Neuronal stem cell (in vitro differentiated cells): Measurements from ENCODE around the gene CLTRN.

Experiments
- DNase-seq: peaks from one replicate; pipeline ENCODE4 v3.0.0-alpha.2; 2013; ENCODE audit warnings: low spot score
- H2AFZ ChIP-seq: one replicate; pipeline ENCODE4 v1.6.1; 2013; ENCODE audit warnings: mild to moderate bottlenecking, low read length, inconsistent platforms
- H2AK5ac ChIP-seq: 2 replicates; pipeline ENCODE4 v1.6.1; 2013; ENCODE audit warnings: low read depth, mild to moderate bottlenecking, inconsistent platforms, low read length, moderate library complexity, mixed read lengths
- H2BK120ac ChIP-seq: 2 replicates; pipeline ENCODE4 v1.6.1; 2013; ENCODE audit warnings: low read depth, mild to moderate bottlenecking, inconsistent platforms, low read length, moderate library complexity, mixed read lengths
- H2BK12ac ChIP-seq: one replicate; pipeline ENCODE4 v1.6.1; 2013; ENCODE audit warnings: low read length, inconsistent platforms
- H2BK15ac ChIP-seq: 2 replicates; pipeline ENCODE4 v1.6.1; 2013; ENCODE audit warnings: mild to moderate bottlenecking, low read length, inconsistent platforms, mixed read lengths
- H2BK5ac ChIP-seq: one replicate; pipeline ENCODE4 v1.6.1; 2013; ENCODE audit warnings: inconsistent platforms, mild to moderate bottlenecking, low read length, moderate library complexity
- H3K14ac ChIP-seq: one replicate; pipeline ENCODE4 v1.6.1; 2013; ENCODE audit warnings: low read length, inconsistent platforms
- H3K18ac ChIP-seq: 2 replicates; pipeline ENCODE4 v1.6.1; 2013; ENCODE audit warnings: low read length, inconsistent platforms
- H3K23ac ChIP-seq: 2 replicates; pipeline ENCODE4 v1.6.1; 2013; ENCODE audit warnings: low read depth, mild to moderate bottlenecking, mixed read lengths, low read length, inconsistent platforms; ENCODE audit not compliant: poor library complexity
- H3K27ac ChIP-seq: replicated peaks from 3 replicates; pipeline ENCODE4 v1.5.1; 2013; ENCODE audit warnings: low read length, inconsistent platforms
- H3K27me3 ChIP-seq, 3 experiments: 2 replicates each; pipeline ENCODE4 v1.6.1; 2013; ENCODE audit warnings: low read length in 3 of 3, mild to moderate bottlenecking in 2 of 3, inconsistent platforms in 1 of 3, low read depth in 1 of 3, mixed read lengths in 1 of 3, moderate library complexity in 1 of 3; ENCODE audit not compliant: control insufficient read depth in 3 of 3, insufficient read depth in 3 of 3
- H3K36me3 ChIP-seq, 2 donors: replicated peaks in 1 of 2; 2 replicates each; pipeline ENCODE4 v1.6.1; 2013; ENCODE audit warnings: low read length in 2 of 2; ENCODE audit not compliant: control insufficient read depth in 2 of 2, insufficient read depth in 2 of 2
- H3K4ac ChIP-seq: 2 replicates; pipeline ENCODE4 v1.6.1; 2013; ENCODE audit warnings: inconsistent platforms, mild to moderate bottlenecking, low read length, moderate library complexity
- H3K4me1 ChIP-seq, 2 donors: 1 replicate in 1 of 2; 2 replicates in 1 of 2; pipeline ENCODE4 v1.6.1; 2013; ENCODE audit warnings: low read length in 2 of 2, low read depth in 1 of 2; ENCODE audit not compliant: control insufficient read depth in 2 of 2, insufficient read depth in 1 of 2
- H3K4me2 ChIP-seq: one replicate; pipeline ENCODE4 v1.6.1; 2013; ENCODE audit warnings: mild to moderate bottlenecking, low read length, inconsistent platforms; ENCODE audit not compliant: insufficient read depth, poor library complexity, severe bottlenecking
- H3K4me3 ChIP-seq, 2 donors: 2 replicates each; pipeline ENCODE4 v1.5.1; 2013; ENCODE audit warnings: low read length in 2 of 2, mild to moderate bottlenecking in 2 of 2, inconsistent platforms in 1 of 2, moderate library complexity in 1 of 2
- H3K79me1 ChIP-seq: one replicate; pipeline ENCODE4 v1.6.1; 2013; ENCODE audit warnings: low read depth, mild to moderate bottlenecking, inconsistent platforms, low read length, moderate library complexity
- H3K9ac ChIP-seq: one replicate; pipeline ENCODE4 v1.6.1; 2013; ENCODE audit warnings: mild to moderate bottlenecking, low read depth, low read length, inconsistent platforms; ENCODE audit not compliant: poor library complexity
- H3K9me3 ChIP-seq, 2 donors: replicated peaks in 1 of 2; 2 replicates each; pipeline versions ENCODE3 to v1.6.1; 2013; ENCODE audit warnings: low read length in 2 of 2, mild to moderate bottlenecking in 2 of 2, inconsistent platforms in 1 of 2, low read depth in 1 of 2, mixed read lengths in 1 of 2, moderate library complexity in 1 of 2; ENCODE audit not compliant: control insufficient read depth in 2 of 2, insufficient read depth in 1 of 2
- H4K8ac ChIP-seq: one replicate; pipeline ENCODE4 v1.6.1; 2013; ENCODE audit warnings: low read depth, mild to moderate bottlenecking, inconsistent platforms, low read length, moderate library complexity
- H4K91ac ChIP-seq: one replicate; pipeline ENCODE4 v1.6.1; 2013; ENCODE audit warnings: low read length, low read depth, mild to moderate bottlenecking, inconsistent platforms; ENCODE audit not compliant: poor library complexity
- WGBS, 2 donors: extraction: QIAGEN DNeasy Blood & Tissue Kit; methylation state at CpG; one replicate each; pipeline ENCODE4 v1.1.7; 2013; ENCODE audit warnings: missing lambda C conversion rate in 2 of 2, mixed read lengths in 1 of 2; ENCODE audit not compliant: insufficient read length in 2 of 2, insufficient replicate concordance in 1 of 2; ENCODE audit errors: extremely low coverage in 2 of 2; 5-methylcytosine and 5-hydroxymethylcytosine counted together

Gene CLTRN

DNA sequence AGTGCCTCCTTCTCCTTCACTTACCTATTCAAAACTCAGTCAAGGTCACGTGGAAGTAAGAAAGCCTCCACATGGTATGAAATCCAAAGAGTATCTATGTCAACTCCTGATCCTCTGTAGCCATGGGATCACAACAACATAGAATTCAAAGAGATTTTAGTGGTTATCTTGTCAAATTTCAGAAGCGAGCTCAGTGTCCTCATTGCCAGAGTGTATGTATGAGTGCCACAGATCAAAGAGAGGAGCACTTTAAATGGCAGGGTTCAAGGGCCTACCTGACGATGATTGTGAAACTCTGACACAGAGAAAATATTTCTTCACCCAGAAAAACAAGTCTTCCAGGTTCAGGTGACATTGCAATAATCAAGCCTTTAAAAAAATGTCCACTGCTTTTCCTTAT is 62.7 kb downstream of the CLTRN start:
- Histone ChIP-seq H2BK15ac (no peak overlapping the region), H2AK5ac (no peak overlapping the region), H2AFZ (no peak overlapping the region), H2BK120ac (no peak overlapping the region), H3K79me1 (no peaks in the 10 kb centered on the region), H3K4me3 (no peak overlapping the region), H3K9ac (no peak overlapping the region), H2BK5ac (no peak overlapping the region), H3K23ac (no peak overlapping the region), H4K8ac (no peak overlapping the region), H3K27ac (no peak overlapping the region), H3K27me3 (no peaks in the 10 kb centered on the region), H4K91ac (no peak overlapping the region), H3K14ac (no peak overlapping the region), H3K18ac (no peak overlapping the region), H3K36me3 (no peaks in the 10 kb centered on the region), H3K4me2 (no peak overlapping the region), H2BK12ac (no peak overlapping the region), H3K4me1 (no peaks in the 10 kb centered on the region), H3K4ac (no peak overlapping the region), H3K9me3 (no peaks in the 10 kb centered on the region)
- no CpG with 5 or more reads among the region's 3 CpGs for WGBS, 2 donors
- no peak for DNase-seq

DNA sequence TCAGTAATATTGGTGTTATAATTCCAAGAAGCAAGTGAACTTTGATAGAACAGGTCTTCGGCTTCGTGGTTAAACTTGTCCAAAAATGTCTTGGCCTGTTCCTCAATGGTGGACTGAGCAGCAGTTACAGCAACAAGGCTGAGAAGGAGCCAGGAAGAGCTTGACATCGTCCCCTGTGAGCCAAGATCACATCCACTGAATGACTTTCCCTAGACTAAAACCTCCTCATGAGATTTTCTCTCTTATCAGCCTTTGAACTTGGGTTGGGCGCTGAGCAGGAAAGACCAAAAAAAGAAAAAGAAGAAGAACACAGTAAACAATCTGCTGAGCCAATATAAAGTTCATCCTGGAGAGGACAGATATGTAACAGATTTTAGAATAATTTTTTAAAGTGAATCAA is 63.9 kb downstream of the CLTRN start, which contains the start of gene ACE2:
Gene ACE2, minus strand, starts transcription at position 216 of the 400 bp plus-strand sequence. Its CDS starts 49 bp downstream, at position 167.
- Histone ChIP-seq H3K9me3 (no peaks in the 10 kb centered on the region), H2BK15ac (no peak within 1 kb of the TSS), H2BK12ac (no peak within 1 kb of the TSS), H2BK5ac (no peak within 1 kb of the TSS), H3K79me1 (no peaks in the 10 kb centered on the region), H2AFZ (no peak within 1 kb of the TSS), H3K23ac (no peak within 1 kb of the TSS), H3K4me2 (no peak within 1 kb of the TSS), H3K4ac (no peak within 1 kb of the TSS), H2AK5ac (no peak within 1 kb of the TSS), H3K4me1 (no peaks in the 10 kb centered on the region), H4K8ac (no peak within 1 kb of the TSS), H3K14ac (no peak within 1 kb of the TSS), H3K4me3 (no peak within 1 kb of the TSS), H3K18ac (no peak within 1 kb of the TSS), H4K91ac (no peak within 1 kb of the TSS), H2BK120ac (no peak within 1 kb of the TSS), H3K27ac (no peak within 1 kb of the TSS), H3K36me3 (no peaks in the 10 kb centered on the region), H3K27me3 (peaks cover 0 to 6% (median 0%) of the 10 kb centered on the region in 3 experiments), H3K9ac (no peak within 1 kb of the TSS)
- no CpG with 5 or more reads among the region's 4 CpGs for WGBS, 2 donors
- no peak for DNase-seq

- no peak overlapping the region for H2AFZ ChIP-seq
- H3K9ac ChIP-seq = no peak overlapping the region
- H2BK15ac ChIP-seq = no peak overlapping the region
- H3K4me3 ChIP-seq = no peak overlapping the region
- no peak overlapping the region for H3K4me2 ChIP-seq
- H2AK5ac ChIP-seq = no peak overlapping the region
- no peak overlapping the region for H4K91ac ChIP-seq
- no peaks in the 10 kb centered on the region for H3K36me3 ChIP-seq
- DNase-seq = no peak
- no peak overlapping the region for H3K4ac ChIP-seq
- no peak overlapping the region for H3K27ac ChIP-seq
- no peaks in the 10 kb centered on the region for H3K4me1 ChIP-seq
- no peak overlapping the region for H2BK120ac ChIP-seq
- H3K27me3 ChIP-seq = peaks cover 0 to 6% (median 0%) of the 10 kb centered on the region in 3 experiments
- H4K8ac ChIP-seq = no peak overlapping the region
- H3K79me1 ChIP-seq = no peaks in the 10 kb centered on the region
- no peak overlapping the region for H3K14ac ChIP-seq
- no peaks in the 10 kb centered on the region for H3K9me3 ChIP-seq
- H3K18ac ChIP-seq = no peak overlapping the region
- H3K23ac ChIP-seq = no peak overlapping the region
- H2BK5ac ChIP-seq = no peak overlapping the region
- no peak overlapping the region for H2BK12ac ChIP-seq
Observed at GRCh38 chrX:15600049-15600448, 64.6 kb downstream of the CLTRN start.

- Histone ChIP-seq H3K4me2 (no peak overlapping the region), H2BK120ac (no peak overlapping the region), H2BK12ac (no peak overlapping the region), H3K27me3 (peaks cover 0 to 6% (median 0%) of the 10 kb centered on the region in 3 experiments), H3K18ac (no peak overlapping the region), H2AFZ (no peak overlapping the region), H2BK5ac (no peak overlapping the region), H3K4me3 (no peak overlapping the region), H3K23ac (no peak overlapping the region), H3K4me1 (no peaks in the 10 kb centered on the region), H3K9ac (no peak overlapping the region), H3K79me1 (no peaks in the 10 kb centered on the region), H3K14ac (no peak overlapping the region), H3K27ac (no peak overlapping the region), H4K91ac (no peak overlapping the region), H3K36me3 (no peaks in the 10 kb centered on the region), H2BK15ac (no peak overlapping the region), H3K4ac (no peak overlapping the region), H4K8ac (no peak overlapping the region), H2AK5ac (no peak overlapping the region), H3K9me3 (no peaks in the 10 kb centered on the region)
- no peak for DNase-seq
- WGBS, 2 donors = no CpG with 5 or more reads among the region's 4 CpGs
Observed at GRCh38 chrX:15599461-15599860, 65.1 kb downstream of the CLTRN start.
